ENCODE results near the gene PIP4P1.

Gene PIP4P1

DNA sequence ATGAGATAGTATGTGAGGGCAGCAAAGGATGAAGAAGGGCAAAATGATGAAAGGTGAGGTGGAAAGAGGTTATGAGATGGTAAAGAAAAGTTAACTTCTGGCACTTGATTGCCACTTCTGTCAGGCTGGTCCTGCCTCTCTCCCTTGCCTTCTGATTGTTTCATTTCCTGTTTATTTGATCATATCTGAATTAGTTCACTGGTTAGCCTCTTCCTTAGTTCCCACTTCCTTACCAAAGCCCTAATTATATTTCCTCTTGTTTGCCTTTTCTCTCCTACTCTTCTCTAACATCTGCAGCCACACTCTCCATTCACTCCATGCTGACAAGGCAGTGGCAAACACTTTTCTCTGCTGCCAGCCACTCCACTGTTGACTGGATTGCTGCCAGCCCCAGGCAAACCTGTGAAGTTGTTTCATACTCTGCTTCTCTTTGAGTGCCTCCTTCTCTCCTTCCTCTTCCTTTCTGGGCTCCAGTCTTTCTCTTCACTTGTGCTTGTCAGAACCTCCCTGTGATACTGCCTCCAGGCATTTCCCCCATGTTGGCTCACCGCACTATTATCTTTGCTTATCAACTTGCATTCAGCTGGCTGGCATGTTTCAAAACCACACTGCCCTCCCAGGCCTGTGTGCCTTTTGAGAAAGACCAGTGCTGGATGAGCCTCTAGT lies 16.1 kb upstream of the PIP4P1 start:
- TF ChIP-seq, protein P1, sequence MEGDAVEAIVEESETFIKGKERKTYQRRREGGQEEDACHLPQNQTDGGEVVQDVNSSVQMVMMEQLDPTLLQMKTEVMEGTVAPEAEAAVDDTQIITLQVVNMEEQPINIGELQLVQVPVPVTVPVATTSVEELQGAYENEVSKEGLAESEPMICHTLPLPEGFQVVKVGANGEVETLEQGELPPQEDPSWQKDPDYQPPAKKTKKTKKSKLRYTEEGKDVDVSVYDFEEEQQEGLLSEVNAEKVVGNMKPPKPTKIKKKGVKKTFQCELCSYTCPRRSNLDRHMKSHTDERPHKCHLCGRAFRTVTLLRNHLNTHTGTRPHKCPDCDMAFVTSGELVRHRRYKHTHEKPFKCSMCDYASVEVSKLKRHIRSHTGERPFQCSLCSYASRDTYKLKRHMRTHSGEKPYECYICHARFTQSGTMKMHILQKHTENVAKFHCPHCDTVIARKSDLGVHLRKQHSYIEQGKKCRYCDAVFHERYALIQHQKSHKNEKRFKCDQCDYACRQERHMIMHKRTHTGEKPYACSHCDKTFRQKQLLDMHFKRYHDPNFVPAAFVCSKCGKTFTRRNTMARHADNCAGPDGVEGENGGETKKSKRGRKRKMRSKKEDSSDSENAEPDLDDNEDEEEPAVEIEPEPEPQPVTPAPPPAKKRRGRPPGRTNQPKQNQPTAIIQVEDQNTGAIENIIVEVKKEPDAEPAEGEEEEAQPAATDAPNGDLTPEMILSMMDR (IDR thresholded peaks at IDR 0.05; ENCODE audit: low read depth, low read length) = no peak
- peak; percentile 51 to 89 for DNase-seq (ENCODE audit: low read depth in 2 of 2)
- no peak overlapping the region for H3K4me3 ChIP-seq (replicated peaks in 1 of 2; ENCODE audit: low read depth in 2 of 2, low read length in 2 of 2)

DNA sequence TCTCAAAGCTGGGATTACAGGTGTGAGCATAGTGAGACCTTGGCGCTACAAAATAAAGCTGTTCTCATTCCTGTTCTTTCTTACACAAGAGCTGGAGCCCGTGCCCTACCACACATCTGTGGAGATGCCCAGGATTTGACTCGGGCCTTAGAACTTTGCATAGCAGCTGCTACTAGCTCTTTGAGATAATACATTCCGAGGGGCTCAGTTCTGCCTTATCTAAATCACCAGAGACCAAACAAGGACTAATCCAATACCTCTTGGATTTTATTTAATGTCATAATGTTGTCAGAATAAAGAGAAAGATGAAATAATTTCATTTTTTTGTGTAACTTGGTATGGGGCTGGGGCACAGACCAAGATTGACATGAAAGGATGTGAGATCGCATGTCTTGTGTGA lies 15.5 kb upstream of the PIP4P1 start:
- TF ChIP-seq, protein P1 (IDR thresholded peaks at IDR 0.05; ENCODE audit: low read depth, low read length) = no peak
- no peak for DNase-seq (ENCODE audit: low read depth in 2 of 2)
- H3K4me3 ChIP-seq (replicated peaks in 1 of 2; ENCODE audit: low read depth in 2 of 2, low read length in 2 of 2) = no peak overlapping the region

DNA sequence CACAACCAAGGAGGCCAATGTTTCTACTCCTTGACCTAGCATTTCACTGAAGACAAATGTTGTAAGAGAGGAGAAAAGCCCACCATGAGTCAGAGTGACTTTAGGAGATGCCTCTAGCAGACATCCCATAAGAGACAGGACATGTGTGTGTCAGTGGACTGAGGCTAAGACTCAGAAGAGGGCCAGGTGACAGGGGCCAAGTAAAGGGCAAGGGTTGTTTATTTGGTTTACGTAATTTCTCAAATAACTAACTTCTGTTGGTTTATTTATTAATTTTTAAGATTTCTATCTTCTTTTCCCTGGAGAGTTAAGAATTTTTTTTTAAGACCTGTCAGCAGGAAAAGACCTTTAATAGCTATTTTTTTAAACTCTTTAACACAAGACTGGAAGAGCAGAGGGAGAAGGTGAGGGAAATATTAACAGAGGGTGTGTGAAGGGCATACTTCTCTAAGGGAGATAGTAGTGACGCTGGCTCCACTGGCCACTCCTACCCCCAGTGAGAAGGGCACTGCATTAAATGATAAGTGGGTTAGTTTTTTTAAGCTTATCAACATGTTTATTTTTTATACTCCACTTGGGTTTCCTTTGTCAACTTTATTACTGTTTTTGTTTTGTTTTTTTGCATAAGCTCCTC lies 11.4 kb upstream of the PIP4P1 start:
- DNase-seq (ENCODE audit: low read depth in 2 of 2) = no peak
- H3K4me3 ChIP-seq (replicated peaks in 1 of 2; ENCODE audit: low read depth in 2 of 2, low read length in 2 of 2) = no peak overlapping the region
- TF ChIP-seq, protein P1 (IDR thresholded peaks at IDR 0.05; ENCODE audit: low read depth, low read length) = no peak

DNA sequence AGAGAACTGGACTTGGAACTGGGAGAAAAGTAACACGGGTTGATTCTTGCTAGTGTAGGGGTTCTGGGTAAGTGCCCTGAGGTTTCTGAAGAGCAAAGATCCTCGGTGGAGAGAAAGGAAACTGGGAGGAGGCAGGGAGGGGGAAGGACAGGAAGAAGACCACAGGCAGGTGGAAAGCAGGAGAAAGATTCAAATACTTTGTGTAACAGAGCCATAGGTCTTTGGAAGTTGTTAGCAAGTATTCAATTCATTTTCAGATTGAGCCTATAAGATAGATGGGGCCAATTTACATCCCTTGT lies 9.3 kb upstream of the PIP4P1 start:
- TF ChIP-seq, protein P1 (IDR thresholded peaks at IDR 0.05; ENCODE audit: low read depth, low read length) = no peak
- no peak for DNase-seq (ENCODE audit: low read depth in 2 of 2)
- H3K4me3 ChIP-seq (replicated peaks in 1 of 2; ENCODE audit: low read depth in 2 of 2, low read length in 2 of 2) = peak overlapping the region; percentile 93 to 99

DNA sequence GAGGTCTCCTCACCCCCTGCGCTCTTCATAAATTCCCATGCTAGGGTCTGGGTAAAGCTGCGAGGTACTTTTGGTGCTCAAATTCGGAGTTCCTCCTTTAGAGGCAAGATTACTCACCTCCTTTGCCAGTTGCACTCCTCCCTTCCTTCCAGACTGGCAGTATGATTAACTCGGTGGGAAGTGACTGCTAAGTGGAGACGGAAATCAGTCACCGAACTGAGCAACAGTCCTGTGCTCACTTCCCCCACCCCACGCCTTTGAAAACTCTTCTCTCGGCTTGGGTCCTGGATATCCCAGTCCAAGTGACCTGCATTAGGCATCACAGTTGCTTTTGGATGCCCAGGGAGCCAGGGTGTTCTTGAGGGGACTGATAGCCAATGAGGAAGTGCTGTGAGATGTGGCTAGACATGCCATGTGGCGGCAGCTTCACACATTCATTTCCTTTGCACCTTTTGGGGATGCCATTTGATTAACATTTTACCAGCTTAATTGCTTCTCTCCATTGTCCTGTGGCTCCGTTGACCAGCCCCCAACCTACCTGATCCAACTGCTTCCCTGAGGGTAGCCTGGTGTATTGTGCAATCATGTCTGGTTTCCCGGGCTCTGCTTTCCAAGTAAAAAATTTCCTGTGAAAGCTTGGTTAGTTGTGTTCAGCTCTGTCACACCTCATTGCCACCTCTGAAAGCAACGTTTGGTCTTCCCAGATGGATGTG lies 8.8 kb upstream of the PIP4P1 start:
- peak; percentile 63 to 87 for DNase-seq (ENCODE audit: low read depth in 2 of 2)
- H3K4me3 ChIP-seq (replicated peaks in 1 of 2; ENCODE audit: low read depth in 2 of 2, low read length in 2 of 2) = peak overlapping the region; percentile 93 to 99
- TF ChIP-seq, protein P1 (IDR thresholded peaks at IDR 0.05; ENCODE audit: low read depth, low read length) = no peak

DNA sequence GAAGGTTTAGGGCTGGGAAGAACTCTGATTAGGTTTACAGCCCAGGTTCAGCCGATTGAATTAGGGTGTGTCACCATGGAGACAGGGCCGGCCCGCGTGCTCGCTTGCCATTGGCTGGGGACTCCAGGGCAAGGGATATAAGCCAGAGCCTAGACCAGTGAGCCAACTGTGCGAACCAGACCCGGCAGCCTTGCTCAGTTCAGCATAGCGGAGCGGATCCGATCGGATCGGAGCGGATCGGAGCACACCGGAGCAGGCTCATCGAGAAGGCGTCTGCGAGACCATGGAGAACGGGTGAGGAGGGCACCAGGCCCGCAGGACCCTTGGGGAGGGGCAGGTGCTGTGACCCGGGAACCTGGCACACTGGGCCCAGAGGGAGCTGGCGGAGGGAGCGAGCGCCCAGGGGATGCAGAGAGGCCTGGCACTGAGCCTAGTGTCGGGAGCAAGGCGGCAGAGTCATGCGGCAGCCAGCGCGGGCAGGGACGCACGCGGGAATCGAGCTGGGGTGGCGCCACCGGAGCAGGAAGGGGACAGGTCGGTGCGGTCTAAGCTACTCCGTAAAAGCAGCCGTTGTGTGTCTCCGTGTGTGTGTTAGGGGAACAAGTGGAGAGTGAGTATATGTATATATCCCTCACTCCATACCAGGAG lies 8.1 kb upstream of the PIP4P1 start, which contains the start of gene PNP:
Gene PNP, plus strand, starts transcription at position 165 of the 648 bp plus-strand sequence. Its CDS starts 119 bp downstream, at position 284.
- DNase-seq (ENCODE audit: low read depth in 2 of 2) = peak; percentile 92 to 93
- TF ChIP-seq, protein P1 (IDR thresholded peaks at IDR 0.05; ENCODE audit: low read depth, low read length) = no peak
- peak within 1 kb of the TSS; percentile 93 to 99 for H3K4me3 ChIP-seq (replicated peaks in 1 of 2; ENCODE audit: low read depth in 2 of 2, low read length in 2 of 2)

All from cardiac fibroblast (primary cell).